HTR-8/SVneo (cell line): Measurements from ENCODE around the gene LIMK1.
"Not testable (repeated sequence)": the region's sequence is repeated elsewhere in the genome, so short reads cannot be mapped to it uniquely, and the experiment has no call there.

Experiments
- DNase-seq: peaks from one replicate; pipeline ENCODE4 v3.0.0; 2011; ENCODE audit warnings: low spot score, mixed read lengths; ENCODE audit not compliant: insufficient read length
- FAIRE-seq: peaks from 2 replicates; lab custom pipeline; 2011; peaks lifted over from hg19 to GRCh38; lab: Jason Lieb, UNC

Gene LIMK1

GRCh38 chr7:74116356-74116755 lies 32.8 kb downstream of the LIMK1 start:
- FAIRE-seq (no peak), DNase-seq (no peak)

GRCh38 chr7:74119831-74120230 lies 36.2 kb downstream of the LIMK1 start:
- DNase-seq = no peak

GRCh38 chr7:74121401-74122249 lies 38.0 kb downstream of the LIMK1 start:
- FAIRE-seq = no peak
- DNase-seq = no peak

More at GRCh38 chr7:74119831-74120230, 36.2 kb downstream of the LIMK1 start:
- no peak for FAIRE-seq

- DNase-seq, FAIRE-seq: not testable (repeated sequence)
Observed at GRCh38 chr7:74123892-74124291, 40.3 kb downstream of the LIMK1 start.

- DNase-seq (no peak), FAIRE-seq (no peak)
Observed at GRCh38 chr7:74126220-74126880, 42.7 kb downstream of the LIMK1 start.

GRCh38 chr7:74129887-74130286 lies 46.3 kb downstream of the LIMK1 start:
- DNase-seq (no peak), FAIRE-seq (no peak)

- no peak for FAIRE-seq
- DNase-seq = no peak
Observed at GRCh38 chr7:74130518-74130917, 46.9 kb downstream of the LIMK1 start.

- FAIRE-seq = no peak
Observed at GRCh38 chr7:74134117-74134620, 50.6 kb downstream of the LIMK1 start.

GRCh38 chr7:74138334-74138867 lies 54.8 kb downstream of the LIMK1 start:
- FAIRE-seq = no peak
- no peak for DNase-seq

More at GRCh38 chr7:74134117-74134620, 50.6 kb downstream of the LIMK1 start:
- DNase-seq = no peak

- FAIRE-seq (no peak), DNase-seq (no peak)
Observed at GRCh38 chr7:74138945-74139843, 55.6 kb downstream of the LIMK1 start.

GRCh38 chr7:74141705-74142104 lies 58.1 kb downstream of the LIMK1 start:
- FAIRE-seq = no peak

GRCh38 chr7:74143383-74143782 lies 59.8 kb downstream of the LIMK1 start:
- DNase-seq = no peak
- FAIRE-seq = no peak

More at GRCh38 chr7:74141705-74142104, 58.1 kb downstream of the LIMK1 start:
- DNase-seq = no peak

GRCh38 chr7:74148491-74148890 lies 64.9 kb downstream of the LIMK1 start:
- FAIRE-seq (no peak), DNase-seq (no peak)

GRCh38 chr7:74149071-74149470 lies 65.5 kb downstream of the LIMK1 start:
- no peak for FAIRE-seq
- DNase-seq = no peak

- FAIRE-seq = no peak
Observed at GRCh38 chr7:74149603-74150002, 66.0 kb downstream of the LIMK1 start.

GRCh38 chr7:74153736-74154135 lies 70.1 kb downstream of the LIMK1 start:
- DNase-seq (no peak), FAIRE-seq (no peak)

More at GRCh38 chr7:74149603-74150002, 66.0 kb downstream of the LIMK1 start:
- no peak for DNase-seq

- DNase-seq (no peak), FAIRE-seq (no peak)
Observed at GRCh38 chr7:74155810-74156395, 72.3 kb downstream of the LIMK1 start.

- DNase-seq = no peak
- no peak for FAIRE-seq
Observed at GRCh38 chr7:74157605-74158004, 74.0 kb downstream of the LIMK1 start.

- DNase-seq (no peak), FAIRE-seq (no peak)
Observed at GRCh38 chr7:74164985-74165456, 81.4 kb downstream of the LIMK1 start.
